HG03280 (cell line): ENCODE data around the gene TMEM141.
"Not testable (repeated sequence)": the region's sequence is repeated elsewhere in the genome, so short reads cannot be mapped to it uniquely, and the experiment has no call there.

Source experiments
- ATAC-seq: cut with Tn5 transposase; IDR thresholded peaks from one replicate; pipeline ENCODE4 v1.9.1; 2021; ENCODE audit warnings: mild to moderate bottlenecking, moderate library complexity; ENCODE audit not compliant: unreplicated experiment

Gene TMEM141

GRCh38 chr9:136769710-136770191 is 21.4 kb upstream of the TMEM141 start:
- no peak for ATAC-seq

- ATAC-seq = no peak
Measured at GRCh38 chr9:136771907-136772415, 19.2 kb upstream of the TMEM141 start.

GRCh38 chr9:136773386-136774044 is 17.6 kb upstream of the TMEM141 start:
- no peak for ATAC-seq

- no peak for ATAC-seq
Measured at GRCh38 chr9:136774416-136775045, 16.6 kb upstream of the TMEM141 start.

GRCh38 chr9:136775191-136775590 is 16.0 kb upstream of the TMEM141 start:
- ATAC-seq = no peak

- no peak for ATAC-seq
Measured at GRCh38 chr9:136776947-136777346, 14.2 kb upstream of the TMEM141 start.

- ATAC-seq = no peak
Measured at GRCh38 chr9:136777359-136777758, 13.8 kb upstream of the TMEM141 start.

DNA sequence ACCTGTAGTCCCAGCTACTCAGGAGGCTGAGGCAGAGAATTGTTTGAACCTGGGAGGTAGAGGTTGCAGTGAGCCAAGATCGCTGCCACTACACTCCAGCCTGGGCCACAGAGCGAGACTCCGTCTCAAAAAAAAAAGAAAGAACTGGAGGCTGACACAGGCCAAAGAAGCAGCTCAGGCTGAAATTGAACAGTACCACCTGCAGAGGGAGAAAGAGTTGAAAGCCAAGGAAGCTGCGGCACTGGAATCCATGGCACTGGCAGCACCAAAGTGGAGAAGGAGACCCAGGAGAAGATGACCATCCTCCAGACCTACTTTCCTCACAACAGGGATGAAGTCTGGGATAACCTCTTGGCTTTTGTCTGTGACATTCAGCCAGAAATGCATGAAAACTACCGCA is 11.3 kb upstream of the TMEM141 start:
- ATAC-seq = no peak

DNA sequence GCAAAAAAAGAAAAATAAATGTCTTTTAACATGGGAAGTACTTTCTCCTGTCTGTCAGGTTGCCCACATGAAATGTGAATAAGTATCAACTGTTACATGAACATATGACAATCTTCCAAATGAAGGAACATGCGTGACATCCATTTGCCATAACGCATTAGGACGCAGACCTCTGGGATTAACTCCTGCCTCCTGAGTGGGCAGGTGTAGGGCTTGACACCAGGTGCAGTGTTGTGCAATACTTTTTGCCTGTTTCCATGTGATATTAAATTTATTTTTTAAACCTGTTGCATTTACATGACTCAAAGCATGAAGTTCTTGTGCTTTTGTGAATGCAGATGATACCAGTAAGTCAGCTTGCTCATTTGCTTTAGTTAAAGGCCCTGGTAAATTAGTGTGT is 8.7 kb upstream of the TMEM141 start:
- no peak for ATAC-seq

DNA sequence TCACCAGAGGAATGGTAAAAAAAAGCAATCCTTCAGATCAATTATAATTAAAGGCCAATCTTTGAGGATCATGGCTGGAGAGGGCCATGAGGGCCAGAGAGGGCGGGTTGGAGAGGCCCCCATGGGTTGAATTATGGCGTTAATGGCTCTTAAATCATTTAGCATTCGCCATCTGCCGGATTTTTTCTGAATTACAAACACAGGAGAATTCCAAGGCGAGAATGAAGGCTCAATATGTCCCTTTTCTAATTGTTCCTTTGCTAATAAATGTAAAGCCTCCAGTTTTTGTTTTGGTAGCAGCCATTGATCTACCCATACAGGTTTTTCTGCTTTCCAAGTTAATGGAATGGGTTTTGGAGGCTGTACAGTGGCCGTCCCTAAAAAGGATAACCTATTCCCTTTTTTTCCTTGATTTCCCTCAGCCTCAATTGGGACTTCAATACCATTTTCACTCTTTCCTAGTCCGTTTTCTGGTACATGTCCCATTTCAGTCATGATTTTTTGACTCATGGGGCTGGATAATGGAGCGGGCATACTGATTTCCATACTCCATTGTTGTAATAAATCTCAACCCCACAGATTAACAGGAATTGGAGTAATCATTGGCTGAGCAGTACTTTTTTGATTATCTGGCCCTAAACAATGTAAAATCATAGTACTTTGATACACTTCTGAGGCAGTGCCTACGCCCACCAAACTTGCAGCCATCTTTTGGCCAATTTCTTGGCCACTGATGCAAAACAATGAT is 6.7 kb upstream of the TMEM141 start:
- no peak for ATAC-seq

DNA sequence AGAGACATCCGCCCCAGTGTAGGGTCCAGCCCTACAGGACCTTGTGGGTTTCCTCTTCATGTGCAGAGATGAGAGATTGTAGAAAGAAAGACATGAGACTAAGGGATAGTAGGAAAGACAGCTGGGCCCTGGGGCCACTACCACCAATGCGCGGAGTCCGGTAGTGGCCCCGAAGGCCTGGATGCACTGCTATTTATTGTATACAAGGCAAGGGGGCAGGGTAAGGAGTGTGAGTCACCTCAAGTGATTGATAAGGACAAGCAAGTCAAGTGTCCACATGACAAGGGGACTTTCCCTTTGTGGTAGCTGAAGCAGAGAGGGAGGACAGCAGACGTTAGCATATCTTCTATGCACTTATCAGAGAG is 6.2 kb upstream of the TMEM141 start:
- no peak for ATAC-seq

DNA sequence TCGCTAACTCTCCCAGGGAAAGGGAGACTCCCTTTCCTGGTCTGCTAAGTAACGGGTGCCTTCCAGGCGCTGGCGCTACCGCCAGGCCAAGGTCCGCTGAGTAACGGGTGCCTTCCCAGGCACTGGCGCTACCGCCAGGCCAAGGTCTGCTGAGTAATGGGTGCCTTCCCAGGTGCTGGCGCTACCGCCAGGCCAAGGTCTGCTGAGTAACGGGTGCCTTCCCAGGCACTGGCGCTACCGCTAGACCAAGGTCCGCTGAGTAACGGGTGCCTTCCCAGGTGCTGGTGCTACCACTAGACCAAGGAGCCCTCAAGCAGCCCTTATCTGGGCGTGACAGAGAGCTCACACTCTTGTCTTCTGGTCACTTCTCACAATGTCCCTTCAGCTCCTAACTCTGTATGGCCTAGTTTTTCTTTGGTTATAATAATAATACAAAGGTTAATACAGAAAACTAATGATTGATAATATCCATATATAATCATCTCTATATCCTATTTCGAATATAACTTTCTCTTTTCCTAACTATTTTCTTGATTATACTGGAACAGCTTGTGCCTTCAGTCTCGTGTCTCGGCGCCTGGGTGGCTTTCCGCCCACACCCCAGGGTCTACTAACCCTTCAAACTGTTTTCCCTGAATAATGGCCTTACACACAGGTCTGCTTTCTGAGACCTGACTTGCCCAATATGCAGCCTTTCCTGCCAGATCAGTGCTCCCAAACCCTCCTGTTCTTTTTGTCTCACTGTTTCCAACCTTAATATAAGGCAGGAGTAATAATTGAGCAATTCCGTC is 5.4 kb upstream of the TMEM141 start:
- not testable (repeated sequence) for ATAC-seq

DNA sequence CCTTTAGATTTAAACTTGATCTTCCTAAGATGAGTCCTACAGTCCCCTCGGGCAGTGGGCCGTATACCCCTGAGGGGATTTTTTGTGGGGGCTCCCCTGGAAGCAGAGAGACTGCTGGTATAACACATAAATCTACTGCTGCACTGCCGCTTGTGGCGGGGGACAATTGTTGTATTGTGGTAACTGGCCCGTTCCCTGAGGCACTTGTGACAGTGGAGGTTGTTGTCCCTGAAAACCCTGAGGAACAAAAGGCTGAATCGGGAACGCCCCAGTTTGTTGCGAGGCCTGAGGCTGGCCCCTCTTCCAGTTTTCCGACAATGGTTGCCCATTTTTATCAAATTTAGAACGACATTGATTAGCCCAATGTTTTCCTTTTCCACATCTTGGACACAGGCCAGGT is 4.7 kb upstream of the TMEM141 start:
- no peak for ATAC-seq

DNA sequence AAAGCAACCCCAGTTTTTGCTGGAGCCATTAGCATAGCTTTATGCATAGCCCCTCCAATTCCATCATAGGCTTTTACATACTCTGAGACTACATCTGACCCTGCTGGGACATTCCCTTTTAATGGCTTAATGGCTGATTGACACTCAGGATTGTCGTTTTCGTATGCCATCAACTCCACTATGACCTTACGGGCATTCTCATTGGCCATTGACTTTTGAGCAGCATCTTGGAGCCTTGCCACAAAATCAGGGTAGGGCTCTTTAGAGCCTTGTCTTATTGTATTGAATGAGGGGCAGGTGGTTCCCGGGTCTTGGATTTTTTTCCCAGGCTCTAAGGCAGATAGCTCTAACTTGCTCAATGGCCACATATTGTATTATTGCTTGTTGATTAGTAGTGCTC is 4.2 kb upstream of the TMEM141 start:
- not testable (repeated sequence) for ATAC-seq

DNA sequence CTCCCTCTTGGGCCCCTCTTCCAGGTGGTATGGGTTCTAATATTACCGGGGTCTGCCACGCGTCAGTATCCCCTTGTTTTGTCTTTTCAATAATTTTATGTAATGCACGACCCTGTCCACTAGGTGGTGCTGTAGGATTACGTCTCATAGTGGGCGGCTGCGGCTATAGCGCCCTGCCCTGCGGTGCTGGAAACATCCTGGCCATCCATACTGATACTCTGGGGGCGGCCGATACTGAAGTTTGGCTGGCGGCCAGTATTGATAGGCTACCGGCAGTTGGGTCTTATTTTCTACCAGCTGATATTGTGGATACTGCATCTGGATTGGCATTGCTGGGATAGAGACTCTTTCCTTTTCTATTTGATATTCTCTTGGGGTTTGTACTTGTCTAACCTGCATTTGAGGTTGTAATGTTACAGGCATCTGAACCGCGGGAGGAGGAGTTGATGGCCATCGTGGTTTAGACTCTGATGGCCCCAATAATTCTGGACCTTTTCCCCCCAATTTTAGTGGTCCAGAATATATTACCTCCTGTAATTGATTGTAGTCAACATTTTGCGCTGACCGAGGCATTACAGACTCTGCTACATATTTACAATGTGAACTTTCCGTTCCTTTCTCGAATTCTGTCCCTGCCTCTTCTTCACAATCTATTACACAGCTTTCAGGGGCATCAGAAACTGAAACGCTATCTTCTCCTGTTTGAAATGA is 3.3 kb upstream of the TMEM141 start:
- no peak for ATAC-seq

DNA sequence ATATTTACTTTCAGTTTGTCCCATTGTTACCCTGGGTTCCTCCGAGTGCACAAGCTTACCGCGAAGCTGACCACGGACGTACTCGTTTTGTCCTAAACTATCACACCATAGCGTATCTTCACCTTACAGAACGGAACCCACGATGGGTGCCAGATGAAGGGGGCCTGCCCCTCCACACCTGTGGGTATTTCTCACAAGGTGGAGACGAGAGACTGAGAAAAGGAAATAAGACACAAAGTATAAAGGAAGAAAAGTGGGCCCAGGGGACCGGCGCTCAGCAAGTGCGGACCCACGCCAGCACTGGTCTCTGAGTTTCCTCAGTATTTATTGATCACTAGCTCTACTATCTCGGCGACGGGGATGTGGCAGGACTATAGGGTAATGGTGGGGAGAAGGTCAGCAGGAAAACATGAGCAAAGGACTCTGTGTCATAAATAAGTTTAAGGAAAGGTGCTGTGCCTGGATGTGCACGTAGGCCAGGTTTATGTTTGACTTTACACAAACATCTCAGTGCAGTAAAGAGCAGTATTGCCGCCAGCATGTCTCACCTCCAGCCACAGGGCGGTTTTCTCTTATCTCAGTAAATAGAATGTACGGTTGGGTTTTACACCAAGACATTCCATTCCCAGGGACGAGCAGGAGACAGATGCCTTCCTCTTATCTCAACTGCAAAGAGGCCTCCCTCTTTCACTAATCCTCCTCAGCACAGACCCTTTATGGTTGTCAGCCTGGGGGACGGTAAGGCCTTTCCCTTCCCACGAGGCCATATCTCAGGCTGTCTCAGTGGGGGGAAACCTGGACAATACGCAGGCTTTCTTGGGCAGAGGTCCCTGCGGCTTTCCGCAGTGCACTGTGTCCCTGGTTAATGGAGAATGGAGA is 2.3 kb upstream of the TMEM141 start:
- not testable (repeated sequence) for ATAC-seq

DNA sequence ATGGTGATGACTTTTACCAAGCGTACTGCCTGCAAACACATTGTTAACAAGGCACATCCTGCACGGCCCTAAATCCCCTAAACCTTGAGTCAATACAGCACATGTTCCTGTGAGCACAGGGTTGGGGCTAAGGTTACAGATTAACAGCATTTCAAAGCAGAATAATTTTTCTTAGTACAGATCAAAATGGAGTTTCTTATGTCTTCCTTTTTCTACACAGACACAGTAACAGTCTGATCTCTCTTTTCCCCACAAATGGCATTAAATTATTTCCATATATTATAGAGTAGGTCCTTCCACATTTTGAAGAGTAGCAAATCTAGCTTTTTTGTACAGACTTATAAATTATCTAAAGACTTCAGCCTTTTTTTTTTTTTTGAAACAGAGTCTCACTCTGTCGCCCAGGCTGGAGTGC is 1.6 kb upstream of the TMEM141 start:
- no peak for ATAC-seq

DNA sequence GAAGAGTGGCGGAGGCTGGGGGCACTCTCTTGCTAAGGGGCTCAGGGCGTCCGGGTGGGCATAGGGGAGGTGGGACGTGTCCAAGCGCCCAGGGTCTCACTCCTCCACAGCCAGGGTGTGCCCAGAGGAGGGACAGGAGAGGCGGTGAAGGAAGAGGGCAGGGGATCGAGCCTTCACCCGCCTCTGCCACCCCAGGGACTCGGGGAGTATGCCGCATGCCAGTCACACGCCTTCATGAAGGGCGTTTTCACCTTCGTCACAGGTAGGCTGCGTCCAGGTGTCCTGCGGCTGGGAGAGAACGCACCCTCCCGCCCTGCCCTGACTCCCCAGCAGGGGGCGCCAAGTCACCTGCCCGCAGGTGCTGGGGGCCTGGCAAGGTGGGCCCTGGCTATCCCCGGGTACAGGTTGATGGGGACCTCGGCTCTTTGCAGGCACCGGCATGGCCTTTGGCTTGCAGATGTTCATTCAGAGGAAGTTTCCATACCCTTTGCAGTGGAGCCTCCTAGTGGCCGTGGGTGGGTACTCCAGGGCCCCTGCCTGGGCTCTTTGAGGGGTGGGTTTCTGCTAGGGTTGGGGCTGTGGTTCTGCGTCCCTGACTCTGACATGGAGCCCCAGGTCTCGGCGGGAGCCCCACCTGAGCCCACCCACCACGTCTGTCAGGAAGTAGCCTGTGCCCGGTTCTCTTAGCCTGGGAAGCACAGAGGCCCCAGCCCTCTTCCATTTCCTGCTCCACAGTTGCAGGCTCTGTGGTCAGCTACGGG is 552 bp downstream of the TMEM141 start:
- ATAC-seq = no peak
